Activated B cell treated with CpG ODN at 0.5 μM for 24 hours (primary cell): Measurements from ENCODE around the gene CALD1. TPM values are rescaled to one million over a fixed set of nuclear protein-coding genes. Genes with fewer than 3 reads are reported as not detected.

Experiments
- ATAC-seq: fragments of 200-7000 bp; cut with Tn5 transposase; one replicate; pipeline ENCODE4 v1.10.0; 2021; ENCODE audit warnings: low read depth, mild to moderate bottlenecking, moderate library complexity
- CTCF ChIA-PET: fragments of 350-600 bp; sonication (Branson Sonifier 250); formaldehyde crosslinking; loops from one replicate; lab custom pipeline; 2021; ENCODE audit warnings: antibody characterized with exemption; lab: Charles Lee
- POLR2A ChIA-PET: fragments of 350-600 bp; sonication (Branson Sonifier 250); formaldehyde crosslinking; loops from one replicate; lab custom pipeline; 2021; ENCODE audit warnings: antibody characterized with exemption; lab: Charles Lee
- DNase-seq: peaks from one replicate; pipeline ENCODE4 v3.0.0; 2022
- H3K27ac Mint-ChIP-seq: one replicate; pipeline ENCODE4 v1.8.0; 2020; ENCODE audit warnings: mixed read lengths
- H3K27me3 Mint-ChIP-seq: one replicate; pipeline ENCODE4 v1.8.0; 2021; ENCODE audit warnings: mixed read lengths
- H3K36me3 Mint-ChIP-seq: one replicate; pipeline ENCODE4 v1.8.0; 2021; ENCODE audit warnings: low read depth, mixed read lengths
- H3K4me1 Mint-ChIP-seq: one replicate; pipeline ENCODE4 v1.8.0; 2021; ENCODE audit warnings: mixed read lengths
- H3K4me3 Mint-ChIP-seq: one replicate; pipeline ENCODE4 v1.8.0; 2020; ENCODE audit warnings: mild to moderate bottlenecking, mixed read lengths
- H3K9me3 Mint-ChIP-seq: one replicate; pipeline ENCODE4 v1.8.0; 2020; ENCODE audit warnings: mixed read lengths
- intact Hi-C: fragments of 100-400 bp; cut with micrococcal nuclease; formaldehyde crosslinking; loops from one replicate; pipeline ENCODE4 v1.15.1; 2024
- total RNA-seq: library from RNA; stranded (reverse); gene quantifications from 2 replicates; pipeline ENCODE4 v1.2.3, GENCODE V29; 2022
- TF ChIP-seq, protein P1 (sequence below): fragments of 200-600 bp; IDR thresholded peaks from one replicate; pipeline ENCODE4 v1.8.0; 2022; ENCODE audit warnings: antibody characterized with exemption, mild to moderate bottlenecking

Gene CALD1
- total RNA-seq, 1 donor from 2014 or later, result 0.33 TPM

DNA sequence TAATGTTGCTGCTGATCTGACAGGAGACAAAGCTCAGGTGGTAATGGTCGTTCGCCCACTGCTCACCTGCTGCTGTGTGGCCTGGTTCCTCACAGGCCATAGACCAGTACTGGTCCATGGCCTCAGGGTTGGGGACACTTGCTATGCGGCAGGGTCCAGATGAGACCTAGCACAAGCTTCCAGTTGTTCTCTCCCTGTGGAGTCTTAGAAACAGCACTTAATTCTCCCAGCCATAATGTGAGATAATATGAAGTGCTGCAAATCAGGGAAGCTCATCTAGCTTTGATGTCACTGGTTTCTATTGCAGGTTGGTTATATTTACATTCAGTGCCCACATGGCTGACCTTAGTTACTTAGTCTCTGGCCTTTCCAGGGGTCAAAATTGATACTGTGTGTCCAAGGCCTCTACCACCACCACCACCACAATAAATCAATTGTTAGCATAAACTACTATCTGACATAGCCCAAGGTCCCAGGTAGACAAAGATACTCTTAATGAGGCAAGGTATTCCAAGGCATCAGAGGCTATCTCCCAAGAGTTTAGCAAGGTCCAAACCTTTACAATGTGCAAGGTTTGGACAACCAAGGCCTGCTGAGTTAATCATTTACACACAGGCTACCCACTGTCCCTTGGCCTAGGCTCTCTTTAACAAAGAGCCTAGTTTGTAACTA lies 217.9 kb downstream of the CALD1 start:
- TF ChIP-seq, protein P1, sequence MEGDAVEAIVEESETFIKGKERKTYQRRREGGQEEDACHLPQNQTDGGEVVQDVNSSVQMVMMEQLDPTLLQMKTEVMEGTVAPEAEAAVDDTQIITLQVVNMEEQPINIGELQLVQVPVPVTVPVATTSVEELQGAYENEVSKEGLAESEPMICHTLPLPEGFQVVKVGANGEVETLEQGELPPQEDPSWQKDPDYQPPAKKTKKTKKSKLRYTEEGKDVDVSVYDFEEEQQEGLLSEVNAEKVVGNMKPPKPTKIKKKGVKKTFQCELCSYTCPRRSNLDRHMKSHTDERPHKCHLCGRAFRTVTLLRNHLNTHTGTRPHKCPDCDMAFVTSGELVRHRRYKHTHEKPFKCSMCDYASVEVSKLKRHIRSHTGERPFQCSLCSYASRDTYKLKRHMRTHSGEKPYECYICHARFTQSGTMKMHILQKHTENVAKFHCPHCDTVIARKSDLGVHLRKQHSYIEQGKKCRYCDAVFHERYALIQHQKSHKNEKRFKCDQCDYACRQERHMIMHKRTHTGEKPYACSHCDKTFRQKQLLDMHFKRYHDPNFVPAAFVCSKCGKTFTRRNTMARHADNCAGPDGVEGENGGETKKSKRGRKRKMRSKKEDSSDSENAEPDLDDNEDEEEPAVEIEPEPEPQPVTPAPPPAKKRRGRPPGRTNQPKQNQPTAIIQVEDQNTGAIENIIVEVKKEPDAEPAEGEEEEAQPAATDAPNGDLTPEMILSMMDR, result no peak
- peaks cover 50% of the 10 kb centered on the region for H3K36me3 Mint-ChIP-seq
- H3K4me1 Mint-ChIP-seq, result peaks cover 11% of the 10 kb centered on the region
- ChIA-PET CTCF (no interaction called here), POLR2A (no interaction called here)
- intact Hi-C loops, result no loop called here
- DNase-seq (no peak), ATAC-seq (no peak)
- H3K27me3 Mint-ChIP-seq, result no peaks in the 10 kb centered on the region
- no peak overlapping the region for H3K27ac Mint-ChIP-seq
- no peak overlapping the region for H3K4me3 Mint-ChIP-seq
- no peaks in the 10 kb centered on the region for H3K9me3 Mint-ChIP-seq

DNA sequence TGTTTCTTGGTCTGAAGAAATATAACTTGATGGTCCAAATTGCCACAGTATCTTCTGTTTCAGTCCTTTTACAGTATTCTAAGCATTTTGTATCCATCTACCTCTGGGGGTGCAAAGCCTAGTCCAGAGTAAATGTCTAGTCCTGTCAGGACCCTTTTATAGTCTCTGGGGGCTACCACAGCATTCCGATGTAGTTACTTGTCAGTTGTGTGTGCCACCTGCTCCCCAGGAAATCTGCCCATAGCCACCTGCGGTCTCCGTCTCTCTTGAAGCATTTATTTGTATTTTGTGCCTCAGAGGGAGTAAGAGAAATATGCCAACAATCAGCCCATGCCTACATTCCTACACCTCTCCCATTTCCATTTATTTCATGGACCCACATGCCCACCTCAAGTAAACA lies 219.7 kb downstream of the CALD1 start:
- Mint-ChIP-seq H3K4me1 (no peaks in the 10 kb centered on the region), H3K36me3 (peaks cover 42% of the 10 kb centered on the region), H3K27me3 (no peaks in the 10 kb centered on the region), H3K4me3 (no peak overlapping the region), H3K27ac (no peak overlapping the region), H3K9me3 (no peaks in the 10 kb centered on the region)
- intact Hi-C loops, result no loop called here
- DNase-seq (no peak), ATAC-seq (no peak)
- CTCF ChIA-PET, result no interaction called here
- POLR2A ChIA-PET, result no interaction called here
- TF ChIP-seq, protein P1, result no peak

DNA sequence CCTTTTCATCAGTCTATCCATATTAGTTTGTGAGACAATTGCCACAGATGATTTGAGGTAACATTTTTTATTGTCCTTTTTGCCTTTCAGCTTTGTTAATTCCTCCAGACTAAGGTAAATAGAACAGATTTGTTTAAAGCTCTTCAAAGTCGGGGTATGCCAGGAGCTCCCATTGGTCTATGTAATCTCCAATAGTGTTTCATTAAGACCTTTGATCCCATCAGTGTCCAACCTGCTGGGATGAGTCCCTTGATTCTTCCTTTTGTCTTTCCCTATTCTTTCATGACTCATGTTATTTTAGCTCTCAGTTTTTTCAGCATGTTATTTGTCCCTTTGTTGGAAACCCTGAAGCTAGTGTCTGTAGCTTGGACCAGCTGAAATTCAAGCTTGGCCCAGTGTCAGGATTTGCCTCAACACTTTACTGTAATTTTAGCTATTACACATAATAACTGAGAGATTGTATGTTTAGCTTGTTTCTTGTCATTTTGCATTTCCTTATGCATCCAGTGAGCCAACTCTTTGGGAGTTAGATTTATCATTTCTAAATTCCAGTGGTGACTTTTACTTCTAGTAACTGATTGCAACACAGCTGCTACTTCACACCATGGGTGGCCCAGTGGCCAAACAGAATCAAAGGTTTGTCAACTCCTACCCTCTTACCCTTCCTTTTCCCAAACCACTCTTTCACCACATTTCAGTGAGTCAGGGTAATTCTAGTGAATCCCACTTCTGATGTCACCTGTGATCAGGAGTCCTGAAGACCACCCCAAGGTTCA lies 222.1 kb downstream of the CALD1 start:
- no peak overlapping the region for H3K4me3 Mint-ChIP-seq
- H3K4me1 Mint-ChIP-seq, result no peaks in the 10 kb centered on the region
- no peak overlapping the region for H3K27ac Mint-ChIP-seq
- ATAC-seq (no peak), DNase-seq (no peak)
- POLR2A ChIA-PET, result no interaction called here
- intact Hi-C loops, result no loop called here
- no peaks in the 10 kb centered on the region for H3K27me3 Mint-ChIP-seq
- TF ChIP-seq, protein P1, result no peak
- peaks cover under 1% of the 10 kb centered on the region for H3K9me3 Mint-ChIP-seq
- peaks cover 20% of the 10 kb centered on the region for H3K36me3 Mint-ChIP-seq
- CTCF ChIA-PET, result interaction anchor here (1.6 kb wide), 1 partner anchor 16 kb away, joined by 5 read pairs; no protein-coding TSS in a partner anchor

DNA sequence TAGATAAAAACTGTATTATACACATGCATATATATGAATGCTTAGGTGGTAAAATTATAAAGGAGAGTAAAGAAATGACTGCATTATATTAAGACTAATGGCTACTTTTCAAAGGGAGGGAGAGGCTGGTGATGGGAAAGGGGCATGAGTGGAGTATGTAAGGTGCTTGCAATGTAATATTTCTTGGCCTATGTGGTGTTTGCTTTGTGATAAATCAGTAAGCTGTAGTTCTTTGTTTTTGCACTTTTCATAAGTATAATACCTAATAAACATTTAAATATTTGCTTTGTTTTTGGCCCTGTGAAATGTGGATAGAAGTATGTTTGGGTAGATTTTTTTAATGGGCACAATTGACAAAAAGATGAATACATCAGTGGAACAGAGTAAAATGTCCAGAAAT lies 232.8 kb downstream of the CALD1 start:
- DNase-seq (no peak), ATAC-seq (no peak)
- no peak overlapping the region for H3K27ac Mint-ChIP-seq
- H3K36me3 Mint-ChIP-seq, result no peaks in the 10 kb centered on the region
- H3K4me3 Mint-ChIP-seq, result no peak overlapping the region
- POLR2A ChIA-PET, result no interaction called here
- TF ChIP-seq, protein P1, result no peak
- peaks cover 2% of the 10 kb centered on the region for H3K27me3 Mint-ChIP-seq
- peaks cover 4% of the 10 kb centered on the region for H3K9me3 Mint-ChIP-seq
- intact Hi-C loops, result no loop called here
- CTCF ChIA-PET, result no interaction called here
- no peaks in the 10 kb centered on the region for H3K4me1 Mint-ChIP-seq

Other genes with a start within 250 kb of the CALD1 start
- not detected in 2 replicates for gene AKR1B15, start 230.5 kb upstream of the CALD1 start, total RNA-seq
- 10.1 and 10.2 TPM in 2 replicates for gene BPGM, start 132.8 kb upstream of the CALD1 start, total RNA-seq
- 6.1 and 9.6 TPM in 2 replicates for gene AGBL3, start 206.9 kb downstream of the CALD1 start, total RNA-seq